WI38 (cell line): ENCODE results near the gene TCEANC.

ENCODE experiments used
- H3K4me3 ChIP-seq: 2 replicates; pipeline ENCODE4 v1.5.1; 2011; ENCODE audit warnings: low read depth, mild to moderate bottlenecking, control low read depth, low read length
- TF ChIP-seq, protein P1 (sequence below): IDR thresholded peaks from 2 replicates; pipeline ENCODE4 v1.5.1; 2012; ENCODE audit warnings: low read depth, mild to moderate bottlenecking, control low read depth, low read length

TCEANC gene

DNA sequence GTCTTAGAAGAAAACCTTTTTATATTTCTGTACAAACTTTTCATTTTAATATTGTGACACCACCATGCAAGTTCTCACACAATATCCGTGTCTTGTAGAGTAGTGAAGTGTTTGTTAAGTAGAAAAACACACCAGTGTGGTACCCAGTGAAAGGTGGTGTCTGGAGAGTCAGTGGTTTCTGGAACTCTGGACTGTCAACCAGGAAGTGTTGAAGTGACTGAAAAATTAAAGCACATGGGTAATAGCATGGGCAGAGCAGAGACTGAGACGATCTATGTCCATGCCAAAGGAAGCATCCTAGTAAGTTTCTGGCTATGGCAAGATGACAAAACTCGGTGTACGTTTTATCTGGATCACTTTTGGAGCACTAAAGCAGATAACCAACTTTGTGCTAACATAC is 58.2 kb downstream of the TCEANC start:
- H3K4me3 ChIP-seq = no peak overlapping the region
- TF ChIP-seq, protein P1, sequence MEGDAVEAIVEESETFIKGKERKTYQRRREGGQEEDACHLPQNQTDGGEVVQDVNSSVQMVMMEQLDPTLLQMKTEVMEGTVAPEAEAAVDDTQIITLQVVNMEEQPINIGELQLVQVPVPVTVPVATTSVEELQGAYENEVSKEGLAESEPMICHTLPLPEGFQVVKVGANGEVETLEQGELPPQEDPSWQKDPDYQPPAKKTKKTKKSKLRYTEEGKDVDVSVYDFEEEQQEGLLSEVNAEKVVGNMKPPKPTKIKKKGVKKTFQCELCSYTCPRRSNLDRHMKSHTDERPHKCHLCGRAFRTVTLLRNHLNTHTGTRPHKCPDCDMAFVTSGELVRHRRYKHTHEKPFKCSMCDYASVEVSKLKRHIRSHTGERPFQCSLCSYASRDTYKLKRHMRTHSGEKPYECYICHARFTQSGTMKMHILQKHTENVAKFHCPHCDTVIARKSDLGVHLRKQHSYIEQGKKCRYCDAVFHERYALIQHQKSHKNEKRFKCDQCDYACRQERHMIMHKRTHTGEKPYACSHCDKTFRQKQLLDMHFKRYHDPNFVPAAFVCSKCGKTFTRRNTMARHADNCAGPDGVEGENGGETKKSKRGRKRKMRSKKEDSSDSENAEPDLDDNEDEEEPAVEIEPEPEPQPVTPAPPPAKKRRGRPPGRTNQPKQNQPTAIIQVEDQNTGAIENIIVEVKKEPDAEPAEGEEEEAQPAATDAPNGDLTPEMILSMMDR = no peak
